ENCODE data around the gene SEC22C. TPM values are rescaled to one million over a fixed set of nuclear protein-coding genes. Genes with fewer than 3 reads are reported as not detected.

Gene SEC22C
- total and polyA plus RNA-seq, 2 of the 13 experiments (the other 11 are each of a cell fraction or from before 2014, with no cell fraction given) = 20.0 to 40.0 TPM

DNA sequence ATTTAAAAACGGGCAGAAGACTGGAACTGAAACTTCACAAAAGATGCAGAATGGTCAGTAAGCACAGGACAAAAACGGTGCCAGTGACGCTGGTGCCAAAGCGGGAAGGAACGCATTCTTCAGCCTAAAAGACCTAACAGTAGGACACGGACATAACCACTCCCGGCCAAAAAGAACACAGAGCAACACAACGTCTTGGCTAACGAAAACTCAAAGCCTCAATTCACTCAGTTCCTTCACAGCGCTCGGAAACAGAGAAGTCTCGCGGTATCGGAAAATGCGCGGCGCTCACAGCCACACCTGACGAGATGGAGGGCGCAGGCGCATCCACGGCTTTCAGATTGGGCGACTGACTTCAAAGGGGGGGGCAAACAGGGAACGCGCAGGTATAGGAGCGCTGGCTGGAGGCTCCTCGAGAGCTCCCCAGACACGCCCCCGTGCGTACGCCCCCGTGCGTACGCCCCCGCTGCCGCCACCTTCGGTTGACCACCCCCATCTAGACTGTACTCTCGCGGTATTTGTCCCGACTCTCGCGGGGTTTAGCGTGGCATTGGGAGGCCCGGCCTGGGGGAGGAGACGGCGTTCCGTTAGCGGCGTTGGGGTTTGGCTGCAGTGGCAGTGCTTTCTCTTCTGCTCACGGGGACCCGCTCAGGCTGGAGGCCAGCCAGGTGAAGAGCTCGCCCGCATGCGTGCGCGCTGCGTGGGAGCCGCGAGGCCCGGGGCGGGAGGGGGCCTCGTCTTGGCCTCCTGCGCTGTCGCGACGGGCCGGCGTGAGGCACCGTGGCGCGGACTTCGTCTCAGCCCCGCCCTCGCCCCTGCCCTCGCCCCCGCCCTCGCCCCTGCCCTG is 18.6 kb upstream of the SEC22C start, which contains the start of gene NKTR (continued):
- TF ChIP-seq ZNF280B (CRISPR knock-in tag; IDR thresholded peaks at IDR 0.05; ENCODE audit: borderline replicate concordance) (no peak), PAX8 (CRISPR knock-in tag; IDR thresholded peaks at IDR 0.05; ENCODE audit: borderline replicate concordance) (peak; percentile 75; the same call in 1 of the 2 replicates), EHMT2 (IDR thresholded peaks at IDR 0.05; ENCODE audit: borderline replicate concordance, low read depth, low read length) (no peak), ZNF18 (CRISPR knock-in tag; IDR thresholded peaks at IDR 0.05; ENCODE audit: insufficient replicate concordance) (peak; percentile 82), LRRFIP1 (CRISPR knock-in tag; conservative IDR thresholded peaks at IDR 0.05) (no peak), SP4 (CRISPR knock-in tag; IDR thresholded peaks at IDR 0.05) (peak; percentile 91), HNRNPH1 (optimal IDR thresholded peaks at IDR 0.05; ENCODE audit: low read depth, low read length) (no peak), ZNF788 (CRISPR knock-in tag; IDR thresholded peaks at IDR 0.05; ENCODE audit: borderline replicate concordance) (peak; percentile 75), TFE3 (CRISPR knock-in tag; IDR thresholded peaks at IDR 0.05) (0 out of 2 replicates have a peak, but pooled peaks have one; percentile 22), MAF1 (CRISPR knock-in tag; IDR thresholded peaks at IDR 0.05; ENCODE audit: borderline replicate concordance) (no peak), SSRP1 (CRISPR knock-in tag; IDR thresholded peaks at IDR 0.05) (no peak), PHF8 (CRISPR knock-in tag; IDR thresholded peaks at IDR 0.05) (peak; percentile 96), MYNN (CRISPR knock-in tag; IDR thresholded peaks at IDR 0.05; ENCODE audit: low read depth) (no peak), ZNF143 (CRISPR knock-in tag; IDR thresholded peaks at IDR 0.05) (no peak), ZNF850 (CRISPR knock-in tag; conservative IDR thresholded peaks at IDR 0.05) (no peak), ZNF691 (CRISPR knock-in tag; IDR thresholded peaks at IDR 0.05; ENCODE audit: borderline replicate concordance, low read depth) (peak; percentile 78; the same call in 1 of the 2 replicates), ZNF234 (CRISPR knock-in tag; conservative IDR thresholded peaks at IDR 0.05) (no peak), ZNF589 (CRISPR knock-in tag; conservative IDR thresholded peaks at IDR 0.05) (peak; percentile 56; the same call in 1 of the 2 replicates)
- TF ChIP-seq, protein P1, sequence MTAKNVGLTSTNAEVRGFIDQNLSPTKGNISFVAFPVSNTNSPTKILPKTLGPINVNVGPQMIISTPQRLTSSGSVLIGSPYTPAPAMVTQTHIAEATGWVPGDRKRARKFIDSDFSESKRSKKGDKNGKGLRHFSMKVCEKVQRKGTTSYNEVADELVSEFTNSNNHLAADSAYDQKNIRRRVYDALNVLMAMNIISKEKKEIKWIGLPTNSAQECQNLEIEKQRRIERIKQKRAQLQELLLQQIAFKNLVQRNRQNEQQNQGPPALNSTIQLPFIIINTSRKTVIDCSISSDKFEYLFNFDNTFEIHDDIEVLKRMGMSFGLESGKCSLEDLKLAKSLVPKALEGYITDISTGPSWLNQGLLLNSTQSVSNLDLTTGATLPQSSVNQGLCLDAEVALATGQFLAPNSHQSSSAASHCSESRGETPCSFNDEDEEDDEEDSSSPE (CRISPR knock-in tag; IDR thresholded peaks at IDR 0.05) = peak; percentile 75

Measured in HepG2 (cell line).